GM19455 (cell line): ENCODE data around the gene CHMP4B.

Experiments
- ATAC-seq: cut with Tn5 transposase; IDR thresholded peaks from one replicate; pipeline ENCODE4 v1.9.1; 2021; ENCODE audit not compliant: unreplicated experiment

CHMP4B gene

DNA sequence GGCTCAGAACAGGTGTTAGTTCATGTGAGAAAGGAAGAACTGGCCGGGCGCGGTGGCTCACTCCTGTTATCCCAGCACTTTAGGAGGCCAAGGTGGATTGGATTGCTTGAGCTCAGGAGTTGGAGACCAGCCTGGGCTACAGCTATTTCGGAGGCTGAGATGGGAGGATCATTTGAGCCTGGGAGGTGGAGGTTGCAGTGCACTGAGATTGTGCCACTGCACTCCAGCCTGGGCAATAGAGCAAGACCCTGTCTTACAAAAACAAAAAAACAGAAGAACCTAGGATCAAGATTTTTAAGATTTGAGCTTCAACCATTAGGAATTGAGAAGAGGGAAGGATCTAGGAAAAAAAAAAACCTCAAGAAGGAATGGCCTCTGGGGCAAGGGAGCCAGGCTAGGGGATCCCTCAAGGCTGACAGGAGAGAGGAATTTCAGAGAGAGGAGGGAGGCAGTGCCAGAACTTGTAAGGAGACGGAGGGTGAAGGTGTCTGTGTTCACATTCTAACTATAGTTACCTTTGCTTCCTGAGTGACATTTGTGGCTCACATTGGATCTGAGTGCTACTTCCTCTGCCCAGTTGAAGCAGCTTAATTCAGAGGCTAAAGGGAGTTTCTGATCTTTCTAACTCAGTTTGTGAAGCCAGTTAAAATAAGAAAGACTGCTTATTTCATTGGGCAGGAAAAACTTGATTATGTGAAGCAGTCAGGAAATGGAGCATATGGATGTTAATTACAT, 26.1 kb downstream of the CHMP4B start:
- no peak for ATAC-seq

DNA sequence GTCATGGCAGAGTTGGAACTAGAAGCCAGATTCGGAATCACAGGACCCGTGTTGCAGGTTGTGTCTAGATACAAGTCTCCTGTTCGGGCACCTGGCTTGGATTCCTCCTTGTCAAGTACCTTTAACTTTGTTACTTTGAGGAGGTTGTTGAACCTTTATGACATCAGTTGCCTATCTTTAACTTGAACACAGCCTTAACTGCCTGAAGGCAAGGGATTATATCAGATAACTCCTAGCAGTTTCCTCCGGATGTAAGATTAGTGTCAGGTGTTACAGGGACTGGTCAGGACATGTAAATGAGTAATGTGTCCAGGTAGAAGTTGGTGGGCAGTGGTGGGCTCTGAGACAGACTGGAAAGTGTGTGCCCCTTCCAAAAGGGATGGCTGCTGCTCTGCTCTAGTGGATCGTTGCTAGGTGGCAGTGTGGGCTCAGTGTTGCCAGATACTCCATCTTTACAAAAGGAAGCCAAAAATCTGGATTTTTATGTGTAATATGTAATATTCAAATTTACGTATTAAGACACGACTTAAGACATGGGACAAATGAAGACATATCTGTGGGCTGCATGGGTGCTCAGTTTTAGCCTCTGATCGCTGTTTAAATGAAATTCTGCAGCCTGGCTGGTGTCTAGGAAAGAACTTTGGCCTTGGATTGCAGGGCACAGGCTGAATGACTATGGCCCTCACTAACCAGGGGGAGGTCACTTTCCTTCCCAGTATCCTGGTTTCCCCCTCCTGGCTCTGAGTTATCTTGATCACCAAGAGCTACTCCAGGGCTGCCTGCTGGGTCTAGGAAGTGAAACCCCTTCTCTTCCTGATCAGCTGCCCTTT, 27.1 kb downstream of the CHMP4B start:
- no peak for ATAC-seq

DNA sequence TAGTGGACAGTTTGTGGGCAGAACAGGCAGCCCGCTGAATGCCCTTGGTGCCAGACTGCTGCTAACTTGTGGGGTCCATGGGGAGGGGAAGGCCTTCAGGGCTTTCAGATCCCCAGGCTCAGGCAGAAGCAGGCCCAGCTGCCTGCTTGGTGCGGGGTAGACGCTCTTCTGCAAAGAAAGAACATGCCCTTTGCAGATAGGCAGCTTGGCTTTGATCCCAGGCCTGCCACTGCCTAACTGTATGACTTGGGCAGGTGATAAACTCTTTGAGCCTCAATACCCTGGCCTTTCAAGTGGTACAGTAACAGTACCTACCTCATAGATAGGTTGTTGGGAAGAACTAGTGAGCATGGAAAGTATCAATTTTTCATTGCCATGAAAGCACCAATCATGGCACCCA, 28.4 kb downstream of the CHMP4B start:
- no peak for ATAC-seq

DNA sequence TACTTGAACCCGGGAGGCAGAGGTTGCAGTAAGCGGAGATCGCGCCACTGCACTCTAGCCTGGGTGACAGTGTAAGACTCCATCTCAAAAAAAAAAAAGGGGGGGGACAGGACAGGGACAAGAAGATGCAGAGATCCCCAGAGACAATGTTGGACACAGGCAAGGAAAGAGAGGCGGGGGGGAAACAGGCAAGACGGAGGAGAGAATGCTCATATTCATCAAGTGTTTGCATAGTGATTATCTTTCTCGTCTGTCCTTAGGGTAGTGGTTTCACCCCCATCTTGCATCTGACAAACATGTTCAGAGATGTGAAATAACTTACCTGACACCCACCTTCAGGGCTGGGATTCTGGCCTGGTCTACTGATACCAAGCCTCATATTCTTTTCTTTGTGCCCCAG, 29.0 kb downstream of the CHMP4B start:
- no peak for ATAC-seq

DNA sequence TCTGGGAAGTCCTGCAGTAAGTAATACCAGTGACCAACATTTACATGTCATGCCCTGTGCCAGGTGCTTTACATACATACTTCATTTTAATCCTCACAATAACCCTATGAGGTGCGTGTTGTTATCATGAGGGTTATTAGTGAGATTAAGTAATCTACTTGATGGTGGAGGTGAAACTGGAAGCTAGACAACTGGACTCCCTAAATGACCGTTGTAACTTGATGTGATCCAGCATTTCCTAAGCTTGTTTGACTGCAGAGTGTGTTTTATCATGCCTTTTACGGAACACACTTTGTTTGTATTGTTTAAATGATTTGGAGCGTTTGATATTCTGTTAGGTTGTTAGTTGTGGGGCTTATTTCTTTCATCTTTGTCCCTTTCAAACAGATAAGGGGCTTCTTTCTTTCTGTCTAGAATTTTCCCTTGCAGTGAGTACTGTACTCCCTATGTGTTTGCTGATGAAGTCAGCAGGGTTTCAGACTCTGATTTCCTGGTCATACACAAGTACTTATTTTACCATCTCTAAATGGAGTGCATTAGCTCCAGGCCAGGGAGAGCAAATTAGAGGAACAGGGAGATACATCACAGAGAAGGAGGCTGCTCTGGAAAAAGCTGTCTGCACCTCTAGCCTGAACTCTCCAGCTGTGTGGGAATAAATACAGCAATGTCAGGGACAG, 29.7 kb downstream of the CHMP4B start:
- ATAC-seq: no peak

DNA sequence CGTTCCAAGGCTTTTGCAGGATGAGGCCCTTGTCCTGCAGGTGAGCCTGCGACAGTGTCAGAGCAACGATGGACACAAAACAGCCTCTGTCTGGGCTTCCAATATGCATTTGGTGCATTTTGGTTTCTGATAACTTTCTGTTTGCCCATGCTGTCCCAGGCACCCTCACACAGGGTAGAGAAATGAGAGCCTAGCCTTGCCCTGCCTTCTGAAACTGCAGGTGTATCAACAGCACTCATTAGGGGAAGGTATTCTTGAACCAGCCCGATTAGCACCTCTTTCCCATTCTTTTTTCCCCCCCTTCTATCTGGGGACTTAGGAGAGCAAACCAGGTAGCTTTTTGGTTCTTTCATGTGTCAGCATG, 30.3 kb downstream of the CHMP4B start:
- ATAC-seq: no peak

DNA sequence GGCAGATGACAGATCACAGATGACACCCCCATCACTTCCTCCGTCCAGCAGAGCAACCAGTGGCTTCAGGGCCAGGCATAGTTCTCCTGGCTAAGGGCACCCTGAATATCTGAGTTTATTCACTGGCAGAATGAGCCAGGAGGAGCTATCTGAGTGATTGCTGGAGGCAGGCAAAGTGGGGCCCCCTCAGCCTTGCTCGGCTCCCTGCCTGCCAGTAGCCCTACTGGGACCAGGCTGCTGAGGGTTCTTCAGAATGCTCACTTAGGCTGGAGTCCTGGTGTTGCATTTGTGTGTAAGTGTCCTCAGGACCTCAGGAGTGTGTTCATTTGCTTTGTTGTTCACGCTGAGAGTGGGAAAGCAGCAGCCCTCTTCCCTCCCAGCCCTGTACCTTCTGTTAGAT, 31.2 kb downstream of the CHMP4B start:
- ATAC-seq: no peak

DNA sequence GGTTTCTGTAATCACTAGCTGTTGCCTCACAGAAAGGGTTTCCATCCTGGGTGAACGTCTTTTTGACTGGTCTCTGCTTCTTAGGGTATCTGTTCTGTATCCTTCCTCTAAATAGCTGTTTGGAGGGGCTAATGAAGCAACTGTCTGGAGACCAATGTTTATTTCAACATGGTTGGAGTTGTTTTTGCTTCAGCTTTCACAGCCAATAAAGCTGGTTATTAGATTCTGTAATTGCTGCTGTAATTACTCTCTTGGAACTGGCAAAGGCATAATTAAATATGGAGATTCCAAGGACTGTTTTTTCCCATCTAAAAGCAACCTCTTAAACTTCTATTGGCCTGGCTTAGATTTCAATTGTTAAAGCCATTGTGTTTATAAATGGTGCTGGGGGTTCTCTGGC, 31.9 kb downstream of the CHMP4B start:
- ATAC-seq: no peak

DNA sequence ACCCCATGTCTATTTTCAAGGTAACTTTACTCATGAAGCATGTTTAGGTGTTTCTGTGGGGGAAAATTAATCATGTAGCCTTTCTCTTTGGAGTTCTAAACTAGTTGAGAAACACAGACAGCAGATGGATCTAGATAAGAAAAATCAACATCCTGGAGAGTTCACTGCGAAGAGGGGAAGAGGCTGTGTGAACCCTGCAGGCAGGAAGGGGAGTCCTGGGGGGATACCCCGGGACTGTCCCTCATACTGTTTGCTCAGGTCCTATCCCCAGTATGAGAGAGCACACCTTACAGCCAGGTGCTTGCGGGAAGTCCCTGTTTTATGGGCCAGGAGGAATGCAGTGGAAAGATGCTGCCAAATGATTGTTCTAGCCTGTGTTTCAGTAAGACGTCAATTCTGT, 32.7 kb downstream of the CHMP4B start:
- ATAC-seq: no peak

DNA sequence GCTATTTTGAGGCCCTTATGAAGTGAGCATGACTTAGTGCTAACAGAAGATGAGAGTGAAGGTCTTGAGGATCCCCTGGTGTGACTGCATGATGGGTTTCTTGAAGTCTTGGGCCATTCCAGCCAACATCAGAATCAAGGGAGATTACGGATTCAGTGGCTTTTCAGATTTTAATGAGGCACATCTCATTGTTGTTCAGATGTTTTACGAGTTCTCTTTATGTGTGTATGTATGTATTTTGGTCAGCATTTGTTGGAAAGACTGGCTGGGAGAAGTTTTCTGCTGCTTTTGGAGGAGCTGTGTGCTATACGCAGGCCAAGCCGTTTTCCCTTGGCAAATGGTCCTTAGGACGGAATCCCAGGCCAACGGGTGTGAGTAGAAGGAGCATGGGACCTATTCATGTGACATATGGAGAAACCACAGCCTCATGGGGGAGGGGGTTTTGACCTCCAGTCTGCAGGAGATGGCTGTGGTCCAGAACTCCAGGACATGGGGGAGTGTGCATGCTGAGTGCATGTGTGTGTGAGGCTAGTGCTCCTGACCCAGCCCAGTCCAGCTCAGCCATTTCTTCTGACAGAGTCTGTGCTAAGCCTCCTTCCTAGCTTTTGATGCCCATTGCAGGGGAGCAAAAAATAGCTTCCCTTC, 35.3 kb downstream of the CHMP4B start:
- no peak for ATAC-seq

DNA sequence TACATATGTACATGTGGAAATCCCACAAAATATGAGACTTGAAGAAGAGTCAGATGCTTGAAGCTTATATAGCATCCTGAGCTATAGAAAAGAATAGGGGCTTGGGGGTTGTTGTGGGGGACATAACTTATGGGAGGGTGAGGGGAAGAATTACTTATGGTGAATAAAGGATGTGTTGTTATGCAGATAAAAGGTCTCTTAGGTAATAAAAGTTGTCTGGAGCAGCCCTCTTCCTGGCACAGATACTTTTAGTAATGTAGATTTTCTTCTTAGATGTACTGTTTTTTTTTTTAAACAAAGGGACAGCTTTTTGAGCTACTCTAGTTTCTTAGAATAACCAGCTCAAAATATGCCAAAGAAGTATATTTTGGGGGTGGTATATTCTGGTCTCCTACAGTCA, 35.9 kb downstream of the CHMP4B start:
- no peak for ATAC-seq

DNA sequence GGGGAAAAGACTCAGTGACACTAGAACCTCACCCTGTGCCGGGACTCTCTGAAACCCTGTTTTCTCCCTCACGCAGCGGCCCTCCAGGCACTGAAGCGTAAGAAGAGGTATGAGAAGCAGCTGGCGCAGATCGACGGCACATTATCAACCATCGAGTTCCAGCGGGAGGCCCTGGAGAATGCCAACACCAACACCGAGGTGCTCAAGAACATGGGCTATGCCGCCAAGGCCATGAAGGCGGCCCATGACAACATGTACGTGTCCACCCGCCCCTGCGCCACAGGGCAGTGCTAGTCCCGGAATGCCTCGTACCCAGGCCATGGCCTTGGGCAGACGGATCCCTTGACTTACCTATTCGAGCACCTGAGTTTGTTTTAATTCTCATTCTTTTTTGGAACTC, 37.2 kb downstream of the CHMP4B start:
- ATAC-seq: no peak

DNA sequence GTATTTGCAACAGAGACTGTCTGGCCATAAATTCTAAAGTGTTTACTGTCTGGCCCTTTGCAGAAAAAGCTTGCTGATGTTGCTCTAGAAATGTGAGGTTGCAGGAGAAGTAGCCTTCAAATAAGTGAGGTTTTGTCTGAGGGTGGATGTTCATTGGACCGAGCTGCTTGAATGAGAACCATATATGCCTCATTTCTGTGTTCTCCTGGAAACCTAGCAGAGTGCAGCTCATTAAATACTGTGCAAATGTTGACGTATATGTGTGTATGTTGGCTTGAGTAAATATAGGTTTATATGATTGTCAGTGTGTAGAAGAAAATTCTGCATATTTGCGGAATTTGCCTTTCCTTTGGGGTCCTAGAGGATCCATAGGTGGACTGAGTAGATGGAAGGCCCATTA, 39.0 kb downstream of the CHMP4B start:
- ATAC-seq: no peak

DNA sequence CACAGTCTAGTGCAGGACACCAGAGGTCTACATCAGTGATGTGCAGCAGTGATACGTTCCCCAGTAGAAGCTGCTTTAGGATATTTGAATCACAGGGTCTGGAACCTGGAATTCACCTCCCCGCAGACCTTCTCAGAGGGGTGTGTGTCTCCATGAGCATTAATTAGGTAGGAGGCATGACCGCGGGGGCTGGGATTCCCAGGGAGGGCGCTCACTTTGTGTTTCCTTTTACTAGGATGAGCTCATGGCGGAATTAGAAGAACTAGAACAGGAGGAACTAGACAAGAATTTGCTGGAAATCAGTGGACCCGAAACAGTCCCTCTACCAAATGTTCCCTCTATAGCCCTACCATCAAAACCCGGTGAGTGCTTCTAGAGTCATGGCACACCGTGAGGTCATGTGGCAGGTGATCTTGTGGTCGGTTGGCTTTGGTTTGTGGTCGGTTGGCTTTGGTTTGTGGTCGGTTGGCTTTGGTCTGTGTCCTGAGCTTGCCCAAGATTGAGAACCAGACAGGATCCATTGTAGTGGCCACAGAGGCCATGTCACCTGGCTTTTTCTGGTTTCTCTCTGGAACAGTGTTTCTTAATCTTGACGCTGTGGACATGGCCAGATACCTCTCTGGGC, 40.8 kb downstream of the CHMP4B start:
- ATAC-seq: no peak

DNA sequence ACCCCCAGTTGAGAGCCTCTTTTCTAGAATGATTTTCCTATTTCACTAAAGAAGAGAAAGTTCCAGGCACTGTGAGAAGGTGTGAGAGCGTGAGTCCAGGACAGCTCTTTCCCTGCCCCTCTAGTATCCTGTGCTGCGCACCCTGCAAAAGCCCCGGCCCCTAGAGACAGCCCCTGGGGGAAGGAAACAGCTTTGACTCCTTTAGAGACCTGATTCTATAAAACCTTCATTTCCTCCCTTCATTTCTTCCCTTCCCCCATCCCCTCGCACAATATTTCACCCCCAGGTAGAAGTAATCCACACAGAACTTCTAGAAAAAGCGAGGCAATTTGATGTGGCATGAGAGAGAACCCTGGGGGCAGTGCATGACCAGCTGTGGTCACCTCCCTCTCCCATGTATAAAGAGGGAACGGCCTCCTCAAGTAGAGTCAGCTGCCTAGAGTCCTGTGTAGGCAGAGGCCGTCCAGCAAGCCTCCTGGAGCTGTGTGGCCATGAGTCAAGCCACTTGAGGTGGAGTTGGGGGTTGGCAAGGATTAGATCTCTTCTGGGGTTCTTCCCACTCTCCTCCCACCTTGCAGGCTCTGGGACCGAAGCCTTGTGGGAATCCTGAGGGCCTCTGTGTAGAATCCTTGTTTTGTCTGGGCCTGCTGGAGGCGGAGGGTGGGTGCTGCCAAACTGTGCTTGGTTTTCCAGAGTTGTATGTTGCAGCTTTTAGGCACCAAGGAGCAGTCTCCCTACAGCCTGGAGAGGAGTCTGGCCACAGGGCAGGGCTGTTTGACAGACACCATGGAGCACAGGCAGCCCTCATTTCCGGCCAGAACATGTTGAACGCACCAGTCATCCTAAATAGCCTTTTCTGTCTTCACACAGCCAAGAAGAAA, 41.7 kb downstream of the CHMP4B start:
- ATAC-seq: no peak

DNA sequence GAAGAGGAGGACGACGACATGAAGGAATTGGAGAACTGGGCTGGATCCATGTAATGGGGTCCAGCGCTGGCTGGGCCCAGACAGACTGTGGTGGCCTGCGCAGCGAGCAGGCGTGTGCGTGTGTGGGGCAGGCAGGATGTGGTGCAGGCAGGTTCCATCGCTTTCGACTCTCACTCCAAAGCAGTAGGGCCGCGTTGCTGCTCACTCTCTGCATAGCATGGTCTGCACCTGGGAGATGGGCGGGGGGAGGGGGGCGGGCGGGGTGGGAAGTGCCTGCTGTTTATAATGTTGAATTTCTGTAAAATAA, 42.3 kb downstream of the CHMP4B start:
- no peak for ATAC-seq

DNA sequence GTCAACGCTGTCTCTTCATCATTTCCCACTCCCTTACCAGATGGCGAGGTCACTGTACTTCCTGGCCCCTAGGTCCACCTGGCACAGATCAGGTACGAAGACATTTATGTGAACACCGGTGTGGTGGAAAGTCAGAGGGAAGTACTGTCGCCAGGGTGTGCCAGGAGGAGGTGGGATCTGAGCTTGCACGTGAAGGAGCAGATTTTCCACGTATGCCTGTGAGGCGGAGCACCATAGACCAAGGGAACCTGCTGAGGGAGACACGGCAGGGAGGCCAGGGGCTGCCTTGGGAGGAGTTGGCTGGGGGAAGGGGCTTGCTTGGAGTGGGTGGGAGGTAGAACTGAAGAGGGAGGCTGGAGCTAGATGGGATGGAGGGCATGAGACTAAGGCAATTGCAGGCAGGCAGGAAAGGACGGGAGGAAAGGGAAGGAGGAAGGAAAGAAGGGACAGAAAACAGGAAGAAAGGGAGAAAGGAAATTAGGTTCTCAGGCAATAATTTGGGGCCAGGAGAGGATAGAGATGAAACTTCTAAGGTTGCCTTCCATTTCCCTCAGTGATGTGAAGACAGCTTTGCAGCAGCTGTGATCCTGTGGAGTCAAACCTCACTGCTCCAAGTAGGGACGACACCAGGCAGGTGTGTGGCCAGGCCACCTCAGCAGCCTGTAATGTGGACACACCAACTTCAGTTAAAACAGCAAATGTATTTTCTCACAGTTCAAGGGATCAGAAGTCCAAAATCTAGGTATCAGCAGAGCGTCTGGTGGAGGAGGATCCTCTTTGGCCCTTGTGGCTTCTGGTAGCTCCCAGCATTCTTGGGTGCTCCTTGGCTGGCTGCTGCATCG, 46.8 kb downstream of the CHMP4B start:
- ATAC-seq: no peak

DNA sequence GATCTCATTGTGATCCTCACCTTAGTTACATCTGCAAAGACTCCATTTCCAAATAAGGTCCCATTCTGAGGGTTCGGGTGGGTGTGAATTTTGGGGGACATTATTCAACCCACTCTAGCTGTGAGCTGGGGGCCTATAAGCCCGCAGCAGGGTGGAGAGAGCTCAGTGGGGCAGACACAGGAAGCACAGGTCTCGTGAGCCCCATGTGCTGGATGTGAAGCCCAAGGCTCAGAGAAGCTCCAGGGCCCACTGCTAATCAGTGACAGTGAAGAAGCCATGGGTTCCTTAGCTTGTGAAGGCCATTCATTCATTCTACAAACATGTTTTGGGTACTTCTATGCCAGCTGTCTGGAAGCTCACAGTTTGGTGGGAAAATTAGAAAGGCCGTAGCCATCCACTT, 47.5 kb downstream of the CHMP4B start:
- ATAC-seq: no peak

DNA sequence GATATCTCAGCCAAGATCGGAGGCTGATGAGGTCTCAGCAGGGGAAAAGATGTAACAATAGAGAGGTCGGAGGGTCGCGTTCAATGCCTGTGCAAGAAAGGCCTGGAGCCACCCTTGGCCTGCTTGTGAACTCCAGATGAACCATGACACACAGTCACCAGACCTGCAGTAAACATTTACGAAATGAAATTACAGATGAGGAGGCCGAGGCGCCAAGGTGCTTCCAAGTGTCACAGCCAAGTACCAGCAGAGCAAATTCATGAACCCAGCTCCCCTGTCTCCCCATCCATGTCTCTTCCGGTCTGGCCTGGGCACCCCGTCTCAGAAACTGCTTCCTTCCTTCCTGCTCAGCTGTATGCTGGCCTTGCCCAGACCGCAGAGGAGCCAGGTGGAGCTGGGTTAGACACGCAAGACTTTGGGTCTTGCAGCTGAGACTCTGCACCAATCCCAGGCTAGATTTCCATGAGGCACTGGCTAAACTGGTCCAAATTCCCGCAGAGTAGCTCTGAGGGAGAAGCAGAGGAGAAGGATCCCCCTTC, 48.1 kb downstream of the CHMP4B start:
- peak; percentile 44 for ATAC-seq
